Measurements from ENCODE around the gene GPC3. TPM values are rescaled to one million over a fixed set of nuclear protein-coding genes. Genes with fewer than 3 reads are reported as not detected.
"Not testable (repeated sequence)": the region's sequence is repeated elsewhere in the genome, so short reads cannot be mapped to it uniquely, and the experiment has no call there.

The GPC3 gene
- total RNA-seq, 2 donors from 2014 or later, result 2.6 to 2.9 TPM

DNA sequence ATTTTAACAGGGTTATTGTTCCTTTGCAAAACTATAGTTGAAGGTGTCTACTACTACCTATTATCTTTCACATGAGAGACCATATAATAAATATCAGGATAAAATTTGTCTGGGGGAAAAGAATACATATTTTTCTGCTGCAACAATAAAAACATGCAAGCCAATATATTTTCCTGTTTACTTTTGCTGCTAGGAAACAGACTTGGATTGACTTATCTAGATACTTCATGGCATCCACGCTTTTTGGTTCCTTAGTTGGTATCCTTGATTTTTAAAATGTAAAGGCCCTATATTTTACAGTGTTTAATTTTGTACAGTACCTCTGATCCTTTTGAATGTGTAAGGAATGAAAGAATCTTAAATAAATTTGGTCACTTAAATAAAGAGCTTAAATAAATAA, 150.6 kb downstream of the GPC3 start:
- ATAC-seq, result no peak
- intact Hi-C loops (cut with DNase I, micrococcal nuclease), result no loop called here
- DNase-seq, result no peak

DNA sequence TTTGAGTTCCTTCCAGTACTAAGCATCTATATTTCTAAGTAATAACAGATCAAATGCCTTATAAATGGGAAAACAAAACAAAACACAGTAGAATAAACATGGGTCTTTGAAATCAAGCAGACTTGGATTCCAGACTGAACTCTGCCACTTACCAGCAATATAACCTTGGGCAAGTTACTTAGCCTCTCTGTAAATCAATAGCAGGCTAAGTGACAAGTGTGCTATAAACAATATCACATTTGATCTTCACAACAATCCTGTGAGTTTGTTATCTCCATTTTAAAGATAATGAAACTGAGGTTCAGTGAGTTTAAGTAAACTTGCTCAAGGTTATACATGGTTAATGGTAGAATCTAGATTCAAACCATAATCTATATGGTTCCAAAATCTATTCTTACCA, 165.8 kb downstream of the GPC3 start:
- DNase-seq, result no peak
- peak; percentile 91 for ATAC-seq
- intact Hi-C loops (cut with DNase I, micrococcal nuclease), result no loop called here

DNA sequence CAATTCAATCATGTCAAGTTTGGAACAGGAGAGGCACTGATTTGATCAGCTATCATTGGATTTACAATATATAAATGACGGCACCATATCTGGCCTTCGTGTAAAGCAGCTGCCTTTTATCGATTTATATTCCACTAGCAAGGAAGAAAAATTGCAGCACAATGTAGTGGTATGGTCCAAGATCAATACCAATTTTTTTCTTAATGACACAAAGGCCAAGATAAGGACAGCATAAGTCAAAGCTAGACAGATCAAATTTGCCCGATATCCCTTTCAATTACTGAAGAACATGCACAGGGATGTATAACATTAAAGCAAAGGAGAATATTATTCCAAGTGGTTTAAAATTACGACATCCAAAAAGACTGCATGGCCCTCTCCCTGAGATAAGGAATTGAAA, 167.4 kb downstream of the GPC3 start:
- no peak for DNase-seq
- no peak for ATAC-seq
- intact Hi-C loops (cut with DNase I, micrococcal nuclease), result no loop called here

DNA sequence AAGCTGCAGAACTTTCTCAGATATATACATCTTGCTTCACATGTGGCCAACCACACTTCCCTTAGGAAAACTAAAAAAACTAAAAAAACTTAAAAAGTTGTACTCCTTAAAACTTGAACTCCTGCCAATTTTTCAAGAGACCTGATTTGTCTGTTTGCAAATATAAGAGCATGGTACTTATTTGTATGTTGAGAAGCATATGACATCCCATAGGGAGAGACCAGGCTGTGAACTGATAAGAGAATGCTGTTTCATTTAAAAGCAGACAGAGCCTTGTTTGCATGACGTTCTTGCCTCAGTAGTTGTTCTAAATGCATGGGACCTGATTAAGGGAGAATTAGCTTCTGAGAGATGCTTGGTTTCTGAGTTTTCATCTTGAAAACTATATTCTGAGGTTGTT, 169.9 kb downstream of the GPC3 start:
- no peak for ATAC-seq
- intact Hi-C loops (cut with DNase I, micrococcal nuclease), result no loop called here
- DNase-seq, result no peak

DNA sequence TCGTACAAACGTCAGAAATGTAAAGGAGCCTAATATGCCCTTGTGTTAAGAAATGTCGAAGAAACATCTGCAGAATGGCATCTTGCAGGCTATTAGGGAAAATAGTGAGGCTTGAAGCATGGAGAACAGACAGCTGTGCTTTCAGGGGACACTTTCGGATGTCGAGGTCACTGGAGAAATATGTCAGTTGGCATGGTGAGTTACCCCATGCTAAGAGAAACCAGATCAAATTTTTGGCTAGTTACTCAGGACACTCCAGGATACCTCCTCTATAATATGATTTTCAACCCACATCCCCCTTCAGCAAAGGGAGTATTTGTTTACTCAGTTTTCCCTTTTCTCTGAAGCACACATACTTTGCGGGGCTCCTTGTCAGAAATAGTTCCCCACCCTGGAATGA, 171.4 kb downstream of the GPC3 start:
- DNase-seq, result no peak

DNA sequence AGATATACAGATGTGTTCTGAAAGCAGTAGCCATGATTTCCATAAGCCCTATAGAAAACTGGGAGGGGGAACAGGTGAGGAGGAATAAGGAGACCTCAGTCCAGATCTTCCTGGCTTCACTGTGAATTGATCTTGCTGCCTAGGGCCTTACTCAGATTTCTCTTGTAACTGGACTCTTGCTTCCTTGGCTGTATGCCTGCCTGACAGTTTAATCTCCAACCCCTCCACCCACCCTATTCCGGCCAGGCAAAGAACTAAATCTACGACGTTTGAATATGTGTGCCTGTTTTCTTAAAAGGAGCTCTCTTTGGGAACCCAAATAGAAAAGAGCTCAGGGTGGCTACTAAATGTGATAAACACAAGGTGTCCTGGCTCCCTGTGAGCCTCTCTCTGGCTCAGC, 173.0 kb downstream of the GPC3 start:
- DNase-seq (no peak), ATAC-seq (peak; percentile 51)
- intact Hi-C loops (cut with DNase I, micrococcal nuclease), result no loop called here

More for the DNA sequence above, 171.4 kb downstream of the GPC3 start:
- no peak for ATAC-seq
- intact Hi-C loops (cut with DNase I, micrococcal nuclease), result no loop called here

DNA sequence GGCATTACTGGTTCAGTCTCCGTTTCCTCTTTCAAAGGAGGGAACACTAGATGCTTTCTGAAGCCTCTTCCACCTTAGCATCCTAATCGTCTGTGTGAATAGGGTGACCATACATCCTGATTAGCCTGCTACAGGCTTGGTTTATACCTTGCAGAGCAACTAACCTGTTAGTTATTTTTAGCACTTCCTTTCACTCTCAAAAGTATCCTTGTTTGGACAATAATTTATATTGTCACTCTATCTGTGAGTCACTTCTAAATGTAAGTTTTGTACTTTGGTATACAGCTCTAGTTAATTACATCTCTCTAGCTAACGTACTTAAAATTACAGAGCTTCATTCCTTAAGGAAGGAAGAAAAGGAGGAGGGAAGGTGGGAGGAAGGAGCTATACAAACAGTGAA, 174.5 kb downstream of the GPC3 start:
- DNase-seq (no peak), ATAC-seq (peak; percentile 96)
- intact Hi-C loops (cut with DNase I, micrococcal nuclease), result no loop called here

DNA sequence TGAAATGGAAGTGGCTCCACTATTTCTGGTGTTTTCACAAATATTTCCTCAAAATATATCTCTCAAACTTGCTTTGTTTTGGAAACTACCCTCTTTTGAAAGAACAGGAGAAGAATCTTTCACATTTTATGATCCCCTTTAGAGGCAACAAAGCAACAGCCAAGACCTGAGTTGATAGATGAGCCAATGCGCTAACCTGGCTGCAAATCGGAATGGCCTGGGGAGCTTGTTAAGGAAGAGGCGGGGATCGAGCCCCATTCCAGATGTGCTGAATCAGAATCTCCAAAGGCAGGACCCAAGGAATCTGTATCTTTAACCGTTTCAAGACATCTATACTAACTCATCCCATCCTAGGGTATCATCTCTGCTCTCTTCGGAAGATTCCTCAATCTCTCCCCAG, 181.3 kb downstream of the GPC3 start:
- DNase-seq (no peak), ATAC-seq (no peak)
- intact Hi-C loops (cut with DNase I, micrococcal nuclease), result no loop called here

DNA sequence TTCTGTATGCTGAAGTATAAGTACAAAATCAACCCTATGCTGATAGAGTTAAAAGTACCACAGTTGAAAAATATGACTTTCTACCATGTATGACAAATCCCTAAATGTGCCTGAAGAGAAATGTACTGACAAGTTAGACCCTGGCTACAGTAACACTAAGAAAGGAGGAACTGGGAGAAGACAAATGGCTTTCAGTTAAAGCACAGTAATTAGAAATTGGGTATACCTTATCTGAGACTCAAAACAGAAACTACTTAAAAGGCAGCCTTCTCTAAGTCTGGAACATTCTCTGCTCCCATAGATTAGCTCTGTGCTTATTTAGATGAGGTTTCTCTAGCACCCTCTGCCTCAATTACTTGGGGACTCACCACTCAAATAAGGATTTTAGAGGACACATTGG, 189.1 kb downstream of the GPC3 start:
- intact Hi-C loops (cut with DNase I, micrococcal nuclease), result no loop called here
- ATAC-seq (no peak), DNase-seq (no peak)

DNA sequence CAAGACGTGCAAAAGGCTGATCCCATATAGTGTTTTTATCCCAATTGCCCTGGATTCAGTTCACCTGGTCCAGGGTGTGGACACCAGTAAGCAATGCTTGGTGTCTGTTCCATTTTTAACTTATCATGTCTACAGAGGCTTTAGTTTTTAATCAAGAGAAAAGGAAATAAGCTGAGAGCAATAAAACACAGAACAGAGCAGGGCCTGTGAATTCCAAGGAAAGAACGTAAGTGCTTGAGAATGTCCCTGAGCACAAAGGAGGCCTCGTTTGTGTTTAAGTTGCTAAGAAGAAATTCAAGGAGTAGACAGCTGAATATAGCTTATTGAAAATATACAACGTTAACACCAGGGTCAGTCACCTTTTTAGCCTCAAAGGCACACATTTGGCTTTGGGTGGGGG, 191.3 kb downstream of the GPC3 start:
- intact Hi-C loops (cut with DNase I, micrococcal nuclease), result no loop called here
- peak; percentile 43 for ATAC-seq
- DNase-seq, result no peak

DNA sequence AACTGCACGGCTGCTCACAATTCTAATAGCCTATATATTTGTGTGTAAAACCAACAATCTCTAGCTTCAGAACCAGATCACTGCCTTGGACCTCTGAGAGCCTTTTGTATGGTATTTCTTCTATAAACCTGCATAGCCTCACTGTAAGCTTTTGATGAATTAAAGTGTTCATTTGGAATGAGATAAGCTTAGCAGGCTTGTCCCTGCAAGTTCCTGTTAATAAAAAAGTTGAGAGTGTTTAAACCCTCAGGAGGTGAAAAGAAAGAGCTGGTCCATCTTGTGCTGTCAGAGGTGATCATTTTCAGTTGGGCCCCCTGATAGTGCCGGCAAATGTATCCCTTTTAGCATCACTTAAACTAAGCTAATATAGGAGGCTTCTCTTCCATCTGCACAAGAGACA, 191.8 kb downstream of the GPC3 start:
- ATAC-seq, result no peak
- intact Hi-C loops (cut with DNase I, micrococcal nuclease), result no loop called here
- no peak for DNase-seq

DNA sequence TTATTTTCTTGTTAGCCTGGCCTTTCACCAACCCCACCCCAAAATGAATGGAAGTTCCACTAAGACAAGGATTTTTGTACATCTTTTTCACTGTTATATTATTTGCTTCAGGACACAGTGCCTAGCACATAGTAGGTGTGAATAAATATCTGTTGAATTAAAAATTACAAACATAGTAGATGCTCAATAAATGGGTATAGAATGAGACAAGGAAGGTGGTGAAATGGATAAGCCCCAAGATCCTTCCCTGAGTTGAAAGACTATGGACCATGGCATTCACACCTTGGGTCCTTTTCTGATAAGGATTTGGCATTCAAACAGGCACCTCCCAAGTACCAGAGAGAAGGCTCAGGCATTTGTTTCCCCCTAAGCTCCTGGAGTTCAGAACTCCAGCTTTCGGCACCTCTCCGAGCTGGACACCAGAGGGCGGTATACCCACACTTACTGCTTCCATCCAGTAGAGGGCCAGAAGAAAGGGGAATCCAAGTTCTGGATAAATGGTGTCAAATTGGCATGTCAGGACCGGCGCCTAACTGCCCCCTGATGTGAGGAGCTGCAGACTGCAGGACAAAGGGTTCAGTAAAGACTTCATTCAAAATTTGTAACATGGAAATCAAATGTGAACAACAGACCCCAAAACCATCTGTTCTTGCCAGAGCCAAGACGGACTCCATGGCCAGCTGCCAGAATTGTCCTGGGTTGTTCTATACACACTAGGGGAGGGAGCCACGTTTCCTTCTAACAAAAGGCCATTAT, 193.0 kb downstream of the GPC3 start:
- peak; percentile 89 for ATAC-seq
- intact Hi-C loops (cut with DNase I, micrococcal nuclease), result no loop called here
- peak; percentile 50 to 73 for DNase-seq

DNA sequence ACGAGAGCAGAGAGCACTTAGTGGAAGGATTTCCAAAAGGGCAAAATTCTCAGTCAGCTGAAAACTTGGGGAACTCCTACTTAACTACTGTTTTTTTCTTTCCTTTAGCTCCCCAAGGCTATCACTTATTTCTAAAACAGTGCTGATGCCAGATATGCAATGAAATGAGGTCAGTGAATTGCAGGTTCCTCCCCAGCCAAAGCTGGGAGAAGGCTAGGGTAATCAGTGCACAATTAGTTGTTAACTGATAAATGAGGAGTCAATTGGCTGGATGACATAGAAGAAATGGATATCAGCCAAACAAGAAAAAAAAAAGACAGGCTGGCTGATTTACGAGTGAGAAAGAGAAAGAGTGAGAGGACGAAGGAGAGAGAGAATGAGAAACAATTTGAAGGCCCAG, 195.6 kb downstream of the GPC3 start:
- intact Hi-C loops (cut with DNase I, micrococcal nuclease), result no loop called here
- ATAC-seq (no peak), DNase-seq (no peak)

DNA sequence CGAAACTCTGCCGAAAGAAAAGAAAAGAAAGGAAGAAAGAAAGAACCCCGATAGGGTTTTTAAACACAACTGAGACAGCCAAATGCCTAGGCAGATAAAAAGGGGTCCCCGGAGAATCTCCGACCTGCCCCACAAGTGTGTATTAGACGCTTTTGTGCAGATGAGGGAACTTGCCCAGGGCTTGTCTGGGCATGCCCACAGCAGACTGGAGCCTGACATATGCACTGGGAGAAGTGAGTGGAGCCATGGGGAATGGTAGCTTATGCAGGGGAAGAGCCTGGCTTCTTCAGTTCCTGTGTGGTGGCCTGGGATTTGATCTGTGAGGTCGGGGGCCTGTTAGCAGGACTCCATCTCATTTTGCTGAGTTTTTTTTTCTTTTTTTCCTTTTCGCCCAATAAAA, 199.0 kb downstream of the GPC3 start:
- ATAC-seq, result no peak
- no peak for DNase-seq
- intact Hi-C loops (cut with DNase I, micrococcal nuclease), result no loop called here

DNA sequence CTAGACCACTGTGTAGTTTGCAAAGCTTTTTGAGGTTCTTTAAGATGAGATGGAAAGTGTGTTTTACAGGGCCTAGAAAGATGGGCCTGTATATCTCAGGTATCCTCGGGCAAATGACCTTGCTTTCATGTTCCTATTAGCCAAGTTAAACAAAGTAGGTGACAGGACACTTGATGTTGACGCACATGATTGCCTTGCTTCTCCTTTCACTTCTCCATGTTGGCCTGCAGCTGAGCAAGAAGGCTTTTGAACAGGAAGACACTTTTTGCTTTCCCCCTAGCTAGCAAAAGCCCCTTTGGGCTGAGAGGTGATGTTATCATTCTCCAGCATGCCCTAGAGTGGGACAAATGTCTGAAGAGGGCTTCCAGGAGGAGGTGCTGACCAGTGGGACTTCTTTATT, 202.1 kb downstream of the GPC3 start:
- intact Hi-C loops (cut with DNase I, micrococcal nuclease), result no loop called here
- ATAC-seq, result no peak
- no peak for DNase-seq

DNA sequence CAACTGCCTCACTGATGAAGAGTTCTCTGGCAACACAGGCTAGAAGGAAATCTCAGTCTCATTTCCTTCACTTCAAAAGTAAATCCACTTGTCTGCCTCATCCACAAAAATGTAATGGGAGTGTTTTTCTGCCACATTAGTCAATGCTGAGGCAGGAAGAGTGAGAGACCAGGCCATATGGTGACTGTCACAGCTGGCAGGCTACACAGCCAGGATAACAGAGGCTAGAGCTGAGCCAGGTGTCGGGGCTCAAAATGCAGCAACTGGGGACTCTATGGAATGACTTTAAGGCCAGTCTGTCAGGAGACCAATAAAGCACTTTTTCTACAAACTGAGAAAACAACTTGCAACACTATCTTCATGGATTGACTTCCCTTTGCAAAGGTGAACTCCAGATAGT, 204.2 kb downstream of the GPC3 start:
- DNase-seq (no peak), ATAC-seq (no peak)
- intact Hi-C loops (cut with DNase I, micrococcal nuclease), result no loop called here

DNA sequence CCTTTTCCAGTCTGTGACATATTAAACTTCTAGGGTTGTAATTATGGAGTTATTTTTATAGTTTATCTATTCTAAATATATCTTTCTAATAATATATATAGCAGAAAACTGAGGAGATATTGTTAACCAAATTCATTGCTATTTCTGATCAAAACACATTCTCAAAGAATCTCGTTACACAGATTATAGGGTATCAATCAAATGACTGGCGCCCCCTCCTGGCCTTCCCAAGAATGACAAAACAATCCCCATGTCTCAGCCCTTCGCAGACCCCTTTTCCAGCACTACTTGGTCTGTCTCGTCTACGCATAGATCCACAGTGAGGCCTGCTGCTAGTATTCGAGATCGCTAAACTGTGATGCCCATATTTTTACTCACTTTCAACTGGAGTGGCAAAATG, 209.3 kb downstream of the GPC3 start:
- ATAC-seq (no peak), DNase-seq (peak in 1 of 2 donors; percentile 21)
- intact Hi-C loops (cut with DNase I, micrococcal nuclease), result no loop called here

DNA sequence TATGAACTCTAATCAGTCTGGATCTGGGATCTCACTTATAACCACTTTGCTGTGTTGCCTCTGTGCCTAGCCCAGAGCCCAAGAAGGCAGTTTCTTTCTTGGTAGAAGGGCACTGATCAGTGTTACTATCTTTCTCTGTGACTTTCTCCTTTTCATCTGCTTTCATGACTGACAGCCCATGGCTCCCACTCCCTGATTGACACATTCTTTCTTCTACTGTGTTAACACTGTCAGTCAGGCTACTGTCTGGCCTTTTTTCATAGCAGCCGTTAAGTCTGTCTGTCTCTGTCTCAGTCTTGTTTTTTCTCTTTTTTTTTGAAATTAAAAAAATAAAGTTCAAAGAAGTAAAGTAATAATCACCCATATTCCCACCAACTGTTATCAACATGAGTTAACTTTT, 210.6 kb downstream of the GPC3 start:
- DNase-seq (no peak), ATAC-seq (no peak)
- intact Hi-C loops (cut with DNase I, micrococcal nuclease), result no loop called here

DNA sequence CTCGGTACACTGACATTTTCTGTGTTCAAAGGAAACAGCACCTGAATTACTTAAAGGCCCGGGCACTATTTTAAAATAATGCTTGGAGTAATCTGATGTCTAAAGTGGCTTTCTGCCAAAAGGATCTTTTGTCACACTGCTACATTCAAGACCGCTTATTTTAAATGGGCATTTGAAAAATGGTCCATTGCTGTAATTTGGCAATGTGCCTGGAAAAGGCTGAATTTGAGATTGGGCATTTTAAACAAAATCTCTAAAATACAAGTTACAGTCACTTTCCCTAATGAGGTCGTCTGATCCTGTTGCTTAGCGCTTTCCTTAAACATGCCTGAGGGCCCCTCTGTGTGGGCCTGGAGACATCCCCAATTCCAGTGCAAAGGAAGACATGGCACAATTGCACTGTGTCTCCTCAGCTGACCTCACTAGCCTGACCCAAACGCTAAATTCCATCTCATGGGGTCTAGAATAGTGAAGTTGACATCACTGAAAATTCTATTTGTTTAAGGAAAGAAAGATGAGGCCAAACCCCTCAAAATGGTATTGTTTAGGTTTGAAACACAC, 214.2 kb downstream of the GPC3 start:
- ATAC-seq (no peak), DNase-seq (no peak)
- intact Hi-C loops (cut with DNase I, micrococcal nuclease), result no loop called here

DNA sequence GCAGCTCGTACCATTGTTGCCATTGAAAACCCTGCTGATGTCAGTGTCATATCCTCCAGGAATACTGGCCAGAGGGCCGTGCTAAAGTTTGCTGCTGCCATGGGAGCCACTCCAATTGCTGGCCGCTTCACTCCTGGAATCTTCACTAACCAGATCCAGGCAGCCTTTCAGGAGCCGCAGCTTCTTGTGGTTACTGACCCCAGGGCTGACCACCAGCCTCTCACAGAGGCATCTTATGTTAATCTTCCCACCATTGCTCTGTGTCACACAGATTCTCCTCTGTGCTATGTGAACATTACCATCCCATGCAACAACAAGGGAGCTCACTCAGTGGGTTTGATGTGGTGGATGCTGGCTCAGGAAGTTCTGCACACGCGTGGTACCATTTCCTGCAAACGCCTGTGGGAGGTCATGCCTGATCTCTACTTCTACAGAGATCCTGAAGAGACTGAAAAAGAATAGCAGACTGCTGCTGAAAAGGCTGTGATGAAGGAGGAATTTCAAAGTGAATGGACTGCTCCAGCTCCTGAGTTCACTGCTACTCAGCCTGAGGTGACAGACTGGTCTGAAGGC, 222.3 kb downstream of the GPC3 start:
- ATAC-seq; DNase-seq; intact Hi-C loops (cut with DNase I, micrococcal nuclease): not testable (repeated sequence)

DNA sequence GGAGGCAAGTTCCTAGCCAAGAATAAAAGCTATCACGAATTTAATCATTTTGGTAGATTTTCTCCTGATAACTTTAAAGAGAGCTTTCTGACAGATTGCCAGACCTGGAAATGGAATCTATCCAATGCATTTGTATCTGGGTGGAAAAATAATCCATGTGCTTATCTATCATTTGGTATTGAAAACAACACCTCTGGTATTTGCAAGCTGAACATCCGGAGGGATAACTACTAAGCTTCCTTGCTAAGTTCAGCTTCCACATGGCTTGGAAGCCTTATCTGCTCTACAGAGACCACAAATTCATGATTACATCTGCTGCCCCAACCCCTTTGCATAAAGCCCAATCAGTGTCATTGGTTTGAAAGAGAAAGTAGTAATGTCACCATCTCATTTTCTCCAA, 230.7 kb downstream of the GPC3 start:
- ATAC-seq, result no peak
- DNase-seq, result no peak
- intact Hi-C loops (cut with DNase I, micrococcal nuclease), result no loop called here
